GM12878 (cell line): Measurements from ENCODE around the gene IL17B.

Experiments
- EGR1 ChIP-seq, 2 experiments: IDR thresholded peaks; 1 replicate in 1 of 2; 2 replicates in 1 of 2; pipeline ENCODE4 v1.6.1; 2011 to 2012; ENCODE audit warnings: low read depth in 2 of 2, low read length in 2 of 2, borderline replicate concordance in 1 of 2, mild to moderate bottlenecking in 1 of 2, moderate library complexity in 1 of 2
- EZH2 ChIP-seq: IDR thresholded peaks from 2 replicates; pipeline ENCODE4 v1.6.1; 2012; ENCODE audit warnings: low read depth, mild to moderate bottlenecking, control low read depth, inconsistent platforms, low read length, borderline replicate concordance; ENCODE audit not compliant: control insufficient read depth
- MTA3 ChIP-seq: IDR thresholded peaks from 2 replicates; pipeline ENCODE4 v1.6.1; 2012; ENCODE audit warnings: low read length, inconsistent platforms, borderline replicate concordance
- MXI1 ChIP-seq: fragments of 150-350 bp; IDR thresholded peaks from 2 replicates; pipeline ENCODE4 v1.6.1; 2011; ENCODE audit warnings: low read depth, mild to moderate bottlenecking, inconsistent platforms, low read length, improper control_type of control experiment
- MYC ChIP-seq: IDR thresholded peaks from 2 replicates; pipeline ENCODE4 v1.6.1; 2011; ENCODE audit warnings: mild to moderate bottlenecking, low read length, moderate library complexity, inconsistent platforms; ENCODE audit not compliant: insufficient read depth, insufficient replicate concordance, insufficient read length, severe bottlenecking
- POLR2A ChIP-seq: IDR thresholded peaks from 2 replicates; pipeline ENCODE4 v1.6.1; 2011; ENCODE audit warnings: low read depth, mild to moderate bottlenecking, low read length
- POLR2AphosphoS5 ChIP-seq: IDR thresholded peaks from 2 replicates; pipeline ENCODE4 v1.6.1; 2011; ENCODE audit warnings: mild to moderate bottlenecking, low read length, inconsistent platforms
- RBBP5 ChIP-seq: fragments of 200-600 bp; sonication (generic); conservative IDR thresholded peaks from 2 replicates; pipeline ENCODE4 v1.6.1; 2016
- SP1 ChIP-seq: IDR thresholded peaks from one replicate; pipeline ENCODE4 v1.6.1; 2011; ENCODE audit warnings: low read depth, low read length
- TF ChIP-seq, protein P1 (sequence below), 3 experiments: IDR thresholded peaks in 2 of 3; conservative IDR thresholded peaks in 1 of 3; 2 replicates each; pipeline ENCODE4 v1.5.1; 2011; ENCODE audit warnings: low read depth in 3 of 3, low read length in 3 of 3, mild to moderate bottlenecking in 3 of 3, control low read depth in 2 of 3, moderate library complexity in 2 of 3, inconsistent platforms in 1 of 3, mixed read lengths in 1 of 3; ENCODE audit not compliant: control insufficient read depth in 2 of 3, insufficient read depth in 1 of 3; ENCODE audit errors: extremely low read depth in 1 of 3
- TF ChIP-seq, protein P2 (sequence below): IDR thresholded peaks from 2 replicates; pipeline ENCODE4 v1.6.1; 2011; ENCODE audit warnings: borderline replicate concordance, low read depth, mild to moderate bottlenecking, moderate library complexity, mixed read lengths, low read length; ENCODE audit not compliant: insufficient read depth; ENCODE audit errors: extremely low read length
- TF ChIP-seq, protein P3 (sequence below): fragments of 450-650 bp; IDR thresholded peaks from 2 replicates; pipeline ENCODE4 v1.6.1; 2017; ENCODE audit warnings: mild to moderate bottlenecking, moderate library complexity

GRCh38 chr5:149413477-149414210 is 34.6 kb upstream of the IL17B start:
- TF ChIP-seq POLR2AphosphoS5 = no peak
- no peak for TF ChIP-seq SP1
- no peak for TF ChIP-seq MXI1
- TF ChIP-seq MTA3 = no peak
- no peak for TF ChIP-seq POLR2A
- TF ChIP-seq, protein P1, sequence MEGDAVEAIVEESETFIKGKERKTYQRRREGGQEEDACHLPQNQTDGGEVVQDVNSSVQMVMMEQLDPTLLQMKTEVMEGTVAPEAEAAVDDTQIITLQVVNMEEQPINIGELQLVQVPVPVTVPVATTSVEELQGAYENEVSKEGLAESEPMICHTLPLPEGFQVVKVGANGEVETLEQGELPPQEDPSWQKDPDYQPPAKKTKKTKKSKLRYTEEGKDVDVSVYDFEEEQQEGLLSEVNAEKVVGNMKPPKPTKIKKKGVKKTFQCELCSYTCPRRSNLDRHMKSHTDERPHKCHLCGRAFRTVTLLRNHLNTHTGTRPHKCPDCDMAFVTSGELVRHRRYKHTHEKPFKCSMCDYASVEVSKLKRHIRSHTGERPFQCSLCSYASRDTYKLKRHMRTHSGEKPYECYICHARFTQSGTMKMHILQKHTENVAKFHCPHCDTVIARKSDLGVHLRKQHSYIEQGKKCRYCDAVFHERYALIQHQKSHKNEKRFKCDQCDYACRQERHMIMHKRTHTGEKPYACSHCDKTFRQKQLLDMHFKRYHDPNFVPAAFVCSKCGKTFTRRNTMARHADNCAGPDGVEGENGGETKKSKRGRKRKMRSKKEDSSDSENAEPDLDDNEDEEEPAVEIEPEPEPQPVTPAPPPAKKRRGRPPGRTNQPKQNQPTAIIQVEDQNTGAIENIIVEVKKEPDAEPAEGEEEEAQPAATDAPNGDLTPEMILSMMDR (IDR thresholded peaks at IDR 0.05 in 2 of 3, conservative IDR thresholded peaks at IDR 0.05 in 1 of 3; ENCODE audit: control insufficient read depth in 2 of 3, extremely low read depth in 1 of 3, insufficient read depth in 1 of 3, low read depth in 3 of 3, low read length in 3 of 3) = no peak
- TF ChIP-seq EGR1 (IDR thresholded peaks at IDR 0.05; ENCODE audit: borderline replicate concordance in 1 of 2, low read depth in 2 of 2, low read length in 2 of 2) = no peak
- TF ChIP-seq, protein P2, sequence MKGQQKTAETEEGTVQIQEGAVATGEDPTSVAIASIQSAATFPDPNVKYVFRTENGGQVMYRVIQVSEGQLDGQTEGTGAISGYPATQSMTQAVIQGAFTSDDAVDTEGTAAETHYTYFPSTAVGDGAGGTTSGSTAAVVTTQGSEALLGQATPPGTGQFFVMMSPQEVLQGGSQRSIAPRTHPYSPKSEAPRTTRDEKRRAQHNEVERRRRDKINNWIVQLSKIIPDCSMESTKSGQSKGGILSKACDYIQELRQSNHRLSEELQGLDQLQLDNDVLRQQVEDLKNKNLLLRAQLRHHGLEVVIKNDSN = no peak
- no peak for TF ChIP-seq EZH2
- no peak for TF ChIP-seq MYC
- TF ChIP-seq, protein P3, sequence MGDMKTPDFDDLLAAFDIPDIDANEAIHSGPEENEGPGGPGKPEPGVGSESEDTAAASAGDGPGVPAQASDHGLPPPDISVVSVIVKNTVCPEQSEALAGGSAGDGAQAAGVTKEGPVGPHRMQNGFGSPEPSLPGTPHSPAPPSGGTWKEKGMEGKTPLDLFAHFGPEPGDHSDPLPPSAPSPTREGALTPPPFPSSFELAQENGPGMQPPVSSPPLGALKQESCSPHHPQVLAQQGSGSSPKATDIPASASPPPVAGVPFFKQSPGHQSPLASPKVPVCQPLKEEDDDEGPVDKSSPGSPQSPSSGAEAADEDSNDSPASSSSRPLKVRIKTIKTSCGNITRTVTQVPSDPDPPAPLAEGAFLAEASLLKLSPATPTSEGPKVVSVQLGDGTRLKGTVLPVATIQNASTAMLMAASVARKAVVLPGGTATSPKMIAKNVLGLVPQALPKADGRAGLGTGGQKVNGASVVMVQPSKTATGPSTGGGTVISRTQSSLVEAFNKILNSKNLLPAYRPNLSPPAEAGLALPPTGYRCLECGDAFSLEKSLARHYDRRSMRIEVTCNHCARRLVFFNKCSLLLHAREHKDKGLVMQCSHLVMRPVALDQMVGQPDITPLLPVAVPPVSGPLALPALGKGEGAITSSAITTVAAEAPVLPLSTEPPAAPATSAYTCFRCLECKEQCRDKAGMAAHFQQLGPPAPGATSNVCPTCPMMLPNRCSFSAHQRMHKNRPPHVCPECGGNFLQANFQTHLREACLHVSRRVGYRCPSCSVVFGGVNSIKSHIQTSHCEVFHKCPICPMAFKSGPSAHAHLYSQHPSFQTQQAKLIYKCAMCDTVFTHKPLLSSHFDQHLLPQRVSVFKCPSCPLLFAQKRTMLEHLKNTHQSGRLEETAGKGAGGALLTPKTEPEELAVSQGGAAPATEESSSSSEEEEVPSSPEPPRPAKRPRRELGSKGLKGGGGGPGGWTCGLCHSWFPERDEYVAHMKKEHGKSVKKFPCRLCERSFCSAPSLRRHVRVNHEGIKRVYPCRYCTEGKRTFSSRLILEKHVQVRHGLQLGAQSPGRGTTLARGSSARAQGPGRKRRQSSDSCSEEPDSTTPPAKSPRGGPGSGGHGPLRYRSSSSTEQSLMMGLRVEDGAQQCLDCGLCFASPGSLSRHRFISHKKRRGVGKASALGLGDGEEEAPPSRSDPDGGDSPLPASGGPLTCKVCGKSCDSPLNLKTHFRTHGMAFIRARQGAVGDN = no peak
- TF ChIP-seq RBBP5 = no peak
